Measurements from ENCODE around the gene ADPRHL1.

GRCh38 chr13:113393226-113393562 lies 60.1 kb downstream of the ADPRHL1 start:
- TF ChIP-seq CTCF (IDR thresholded peaks at IDR 0.05; ENCODE audit: low read depth, low read length, missing input control) = no peak
- TF ChIP-seq ATF3 (IDR thresholded peaks at IDR 0.05) = no peak
- no peak for TF ChIP-seq YY1 (IDR thresholded peaks at IDR 0.05)
- no peak for TF ChIP-seq RAD21 (IDR thresholded peaks at IDR 0.05)
- no peak for TF ChIP-seq GABPA (IDR thresholded peaks at IDR 0.05 in 1 of 2, conservative IDR thresholded peaks at IDR 0.05 in 1 of 2)
- TF ChIP-seq FOXA1 (IDR thresholded peaks at IDR 0.05) = no peak
- TF ChIP-seq TAF1 (conservative IDR thresholded peaks at IDR 0.05) = no peak
- TF ChIP-seq EGR1 (IDR thresholded peaks at IDR 0.05; ENCODE audit: low read depth in 2 of 2) = no peak
- no peak for TF ChIP-seq JUND (IDR thresholded peaks at IDR 0.05)
- TF ChIP-seq NR2F2 (IDR thresholded peaks at IDR 0.05) = no peak
